Measurements from ENCODE around the gene CPSF7. TPM values are rescaled to one million over a fixed set of nuclear protein-coding genes. Genes with fewer than 3 reads are reported as not detected.

CPSF7 gene
- total RNA-seq, 1 experiment from 2014 or later = 87.0 TPM

- Histone ChIP-seq H3K9me2 (ENCODE audit: insufficient read depth) (no peaks in the 10 kb centered on the region), H3K36me3 (ENCODE audit: low read depth) (0 out of 2 replicates have a peak, but pooled peaks cover 7% of the 10 kb centered on the region), H3K9me3 (ENCODE audit: insufficient read depth, low read depth) (no peaks in the 10 kb centered on the region), H3K4me2 (no peak overlapping the region), H3K27me3 (ENCODE audit: insufficient read depth, low read depth) (no peaks in the 10 kb centered on the region), H2AFZ (no peak overlapping the region), H4K20me1 (ENCODE audit: insufficient read depth) (no peaks in the 10 kb centered on the region), H3F3A (ENCODE audit: insufficient read depth, low read depth) (0 out of 2 replicates have a peak, but pooled peaks cover 4% of the 10 kb centered on the region), H3K4me1 (replicated peaks; ENCODE audit: insufficient read depth) (no peaks in the 10 kb centered on the region), H3K79me2 (ENCODE audit: low read depth) (no peaks in the 10 kb centered on the region), H3K4me3 (no peak overlapping the region), H3K27ac (no peak overlapping the region)
- ChIA-PET POLR2A (ENCODE audit: unreplicated experiment) (interaction anchor here (0.5 to 0.6 kb wide), 2 partner anchors 9 to 32 kb away, joined by 3 read pairs; partner anchors contain the start of genes CYB561A3 and TMEM138), CTCF (no interaction called here)
- no TSS peak for BruUV-seq (replicated peaks)
- TF ChIP-seq CTCF (conservative IDR thresholded peaks at IDR 0.05) = no peak
- intact Hi-C loops (cut with micrococcal nuclease; ENCODE audit: unreplicated experiment) = no loop called here
- no peak for DNase-seq
Observed at GRCh38 chr11:61353131-61354067, 76.4 kb downstream of the CPSF7 start.

Other genes with a start within 250 kb of the CPSF7 start
- gene PGA3, start 226.5 kb downstream of the CPSF7 start, total RNA-seq (2021) = not detected in 2 replicates
- gene PGA4, start 207.6 kb downstream of the CPSF7 start, total RNA-seq (2021) = not detected in 2 replicates
- not detected in 2 replicates for gene PGA5, start 188.8 kb downstream of the CPSF7 start, total RNA-seq (2021)
- 0.41 and 1.4 TPM in 2 replicates for gene VWCE, start 134.7 kb downstream of the CPSF7 start, total RNA-seq (2021)
- gene DDB1, start 96.9 kb downstream of the CPSF7 start, total RNA-seq (2021) = 302 and 305 TPM in 2 replicates
- gene TKFC, start 96.7 kb downstream of the CPSF7 start, total RNA-seq (2021) = 168 and 258 TPM in 2 replicates
- 96.9 and 120 TPM in 2 replicates for gene CYB561A3, start 68.1 kb downstream of the CPSF7 start, total RNA-seq (2021)
- 32.5 and 46.1 TPM in 2 replicates for gene TMEM138, start 67.6 kb downstream of the CPSF7 start, total RNA-seq (2021)
- 17.6 and 21.1 TPM in 2 replicates for gene TMEM216, start 37.4 kb downstream of the CPSF7 start, total RNA-seq (2021)
- gene SDHAF2, start 149 bp upstream of the CPSF7 start, total RNA-seq (2021) = 32.5 and 38.3 TPM in 2 replicates
- 1.0 and 1.1 TPM in 2 replicates for gene LRRC10B, start 78.8 kb upstream of the CPSF7 start, total RNA-seq (2021)
- 4.0 and 8.9 TPM in 2 replicates for gene SYT7, start 151.1 kb upstream of the CPSF7 start, total RNA-seq (2021)